WTC11 (cell line): ENCODE results near the gene CORO2B. TPM values are rescaled to one million over a fixed set of nuclear protein-coding genes. Genes with fewer than 3 reads are reported as not detected.

Experiments
- ATAC-seq: fragments of 200-7000 bp; cut with Tn5 transposase; 2 replicates; pipeline ENCODE4 v1.10.0; 2021; ENCODE audit warnings: mild to moderate bottlenecking, moderate library complexity
- CTCF ChIA-PET: fragments of 300-600 bp; sonication (Branson Sonifier 250); formaldehyde crosslinking; loops from one replicate; lab custom pipeline; 2021; ENCODE audit warnings: antibody characterized with exemption; lab: Charles Lee
- POLR2A ChIA-PET: fragments of 350-600 bp; sonication (Branson Sonifier 250); formaldehyde crosslinking; loops from one replicate; lab custom pipeline; 2021; ENCODE audit warnings: antibody characterized with exemption; lab: Charles Lee
- DNase-seq: peaks from one replicate; pipeline ENCODE4 v3.0.0; 2021; ENCODE audit warnings: low spot score
- H3K27ac Mint-ChIP-seq: 2 replicates; pipeline ENCODE4 v1.8.0; 2021; ENCODE audit warnings: mixed read lengths
- H3K27me3 Mint-ChIP-seq: 2 replicates; pipeline ENCODE4 v1.8.0; 2021; ENCODE audit warnings: low read depth, mild to moderate bottlenecking, moderate library complexity, mixed read lengths
- H3K36me3 Mint-ChIP-seq: 2 replicates; pipeline ENCODE4 v1.8.0; 2021; ENCODE audit warnings: mixed read lengths
- H3K4me1 Mint-ChIP-seq: 2 replicates; pipeline ENCODE4 v1.8.0; 2022; ENCODE audit warnings: mixed read lengths
- H3K4me3 Mint-ChIP-seq: 2 replicates; pipeline ENCODE4 v1.8.0; 2021; ENCODE audit warnings: mild to moderate bottlenecking, moderate library complexity, mixed read lengths
- H3K9me3 Mint-ChIP-seq: 2 replicates; pipeline ENCODE4 v1.8.0; 2021; ENCODE audit warnings: mixed read lengths
- CREB1 ChIP-seq: sonication (generic); formaldehyde crosslinking; IDR thresholded peaks from 2 replicates; pipeline ENCODE4 v1.8.0; 2023; ENCODE audit warnings: mild to moderate bottlenecking, missing genetic modification reagents
- ESRRA ChIP-seq: sonication (generic); formaldehyde crosslinking; IDR thresholded peaks from 2 replicates; pipeline ENCODE4 v1.8.1; 2022; ENCODE audit warnings: mild to moderate bottlenecking, missing genetic modification reagents, borderline replicate concordance
- FOXJ3 ChIP-seq: sonication (generic); formaldehyde crosslinking; IDR thresholded peaks from 2 replicates; pipeline ENCODE4 v1.9.0; 2021; ENCODE audit warnings: missing genetic modification reagents, mild to moderate bottlenecking, borderline replicate concordance
- GABPB1 ChIP-seq: sonication (generic); formaldehyde crosslinking; IDR thresholded peaks from 2 replicates; pipeline ENCODE4 v1.8.1; 2023; ENCODE audit warnings: mild to moderate bottlenecking, missing genetic modification reagents
- GRHL2 ChIP-seq: fragments of 250-450 bp; sonication (Bioruptor Pico); IDR thresholded peaks from 2 replicates; pipeline ENCODE4 v1.8.0; 2022; ENCODE audit warnings: mild to moderate bottlenecking, moderate library complexity; ENCODE audit not compliant: insufficient replicate concordance, severe bottlenecking
- HMGA2 ChIP-seq: fragments of 250-450 bp; sonication (Bioruptor Pico); IDR thresholded peaks from 2 replicates; pipeline ENCODE4 v1.4.0; 2021; ENCODE audit warnings: mild to moderate bottlenecking, moderate library complexity
- MXD4 ChIP-seq: fragments of 250-450 bp; sonication (Bioruptor Pico); IDR thresholded peaks from 2 replicates; pipeline ENCODE4 v1.8.0; 2021; ENCODE audit warnings: mild to moderate bottlenecking, moderate library complexity, borderline replicate concordance
- NFE2L1 ChIP-seq: sonication (generic); formaldehyde crosslinking; IDR thresholded peaks from 2 replicates; pipeline ENCODE4 v1.8.1; 2023; ENCODE audit warnings: missing genetic modification reagents
- NFYB ChIP-seq: sonication (generic); formaldehyde crosslinking; conservative IDR thresholded peaks from 2 replicates; pipeline ENCODE4 v1.8.0; 2022; ENCODE audit warnings: low read depth, missing genetic modification reagents
- RORB ChIP-seq: fragments of 250-450 bp; sonication (Bioruptor Pico); IDR thresholded peaks from 2 replicates; pipeline ENCODE4 v1.9.0; 2021; ENCODE audit warnings: mild to moderate bottlenecking
- SMAD3 ChIP-seq: sonication (generic); formaldehyde crosslinking; IDR thresholded peaks from 2 replicates; pipeline ENCODE4 v1.8.0; 2022; ENCODE audit warnings: missing genetic modification reagents, mild to moderate bottlenecking, borderline replicate concordance
- SP1 ChIP-seq: sonication (generic); formaldehyde crosslinking; conservative IDR thresholded peaks from 2 replicates; pipeline ENCODE4 v1.8.1; 2022; ENCODE audit warnings: missing genetic modification reagents
- ZNF232 ChIP-seq: sonication (generic); formaldehyde crosslinking; IDR thresholded peaks from 2 replicates; pipeline ENCODE4 v1.8.0; 2022; ENCODE audit warnings: mild to moderate bottlenecking, missing genetic modification reagents
- ZNF317 ChIP-seq: sonication (generic); formaldehyde crosslinking; IDR thresholded peaks from 2 replicates; pipeline ENCODE4 v1.8.1; 2023; ENCODE audit warnings: low read depth, mild to moderate bottlenecking, moderate library complexity, missing genetic modification reagents, borderline replicate concordance
- ZNF396 ChIP-seq: fragments of 250-450 bp; sonication (Bioruptor Pico); IDR thresholded peaks from 2 replicates; pipeline ENCODE4 v1.8.0; 2021; ENCODE audit warnings: mild to moderate bottlenecking, moderate library complexity, borderline replicate concordance
- total RNA-seq: library from RNA; stranded (reverse); gene quantifications from 3 replicates; pipeline ENCODE4 v1.2.3, GENCODE V29; 2021
- TF ChIP-seq, protein P1 (sequence below): sonication (generic); formaldehyde crosslinking; IDR thresholded peaks from 2 replicates; pipeline ENCODE4 v1.8.0; 2023; ENCODE audit warnings: missing genetic modification reagents
- TF ChIP-seq, protein P2 (sequence below): sonication (generic); formaldehyde crosslinking; IDR thresholded peaks from 2 replicates; pipeline ENCODE4 v1.8.1; 2023; ENCODE audit warnings: mild to moderate bottlenecking, missing genetic modification reagents, borderline replicate concordance
- TF ChIP-seq, protein P3 (sequence below): sonication (generic); formaldehyde crosslinking; conservative IDR thresholded peaks from 2 replicates; pipeline ENCODE4 v1.8.1; 2023; ENCODE audit warnings: mild to moderate bottlenecking, low read depth, missing genetic modification reagents, moderate library complexity
- TF ChIP-seq, protein P4 (sequence below): sonication (generic); formaldehyde crosslinking; IDR thresholded peaks from 2 replicates; pipeline ENCODE4 v1.8.1; 2023; ENCODE audit warnings: mild to moderate bottlenecking, missing genetic modification reagents, moderate library complexity

Gene CORO2B
- total RNA-seq, 1 experiment from 2014 or later = 4.9 TPM

DNA sequence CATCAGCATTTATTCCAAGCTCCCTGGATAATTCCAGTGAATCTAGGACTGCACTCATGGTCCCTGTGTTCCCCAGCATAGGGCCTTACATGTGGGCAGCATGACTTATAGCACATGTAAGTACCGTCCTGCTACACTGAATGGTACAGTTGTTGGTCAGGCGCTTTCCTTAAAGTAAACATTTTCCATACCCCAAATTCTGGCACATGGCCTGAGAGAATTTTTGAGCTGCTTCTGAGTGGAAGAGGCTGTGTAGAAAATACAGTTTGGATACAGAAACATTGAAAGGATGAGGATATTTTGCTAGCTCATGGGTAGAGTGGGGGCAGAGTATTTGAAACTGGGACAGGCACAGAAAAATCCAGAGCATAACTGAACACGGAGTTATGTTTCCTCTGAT, 27.6 kb downstream of the CORO2B start:
- POLR2A ChIA-PET = no interaction called here
- Mint-ChIP-seq H3K4me3 (no peak overlapping the region), H3K9me3 (peaks cover 10% of the 10 kb centered on the region; the same call in 1 of the 2 replicates), H3K27ac (no peak overlapping the region), H3K36me3 (no peaks in the 10 kb centered on the region), H3K4me1 (peaks cover 35% of the 10 kb centered on the region), H3K27me3 (peaks cover 8% of the 10 kb centered on the region; the same call in 1 of the 2 replicates)
- TF ChIP-seq, protein P1, sequence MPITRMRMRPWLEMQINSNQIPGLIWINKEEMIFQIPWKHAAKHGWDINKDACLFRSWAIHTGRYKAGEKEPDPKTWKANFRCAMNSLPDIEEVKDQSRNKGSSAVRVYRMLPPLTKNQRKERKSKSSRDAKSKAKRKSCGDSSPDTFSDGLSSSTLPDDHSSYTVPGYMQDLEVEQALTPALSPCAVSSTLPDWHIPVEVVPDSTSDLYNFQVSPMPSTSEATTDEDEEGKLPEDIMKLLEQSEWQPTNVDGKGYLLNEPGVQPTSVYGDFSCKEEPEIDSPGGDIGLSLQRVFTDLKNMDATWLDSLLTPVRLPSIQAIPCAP (CRISPR knock-in tag) = no peak
- TF ChIP-seq ZNF396 (CRISPR knock-in tag) (no peak), SP1 (CRISPR knock-in tag) (no peak), NFE2L1 (CRISPR knock-in tag) (no peak), MXD4 (no peak), FOXJ3 (CRISPR knock-in tag) (no peak), CREB1 (no peak), RORB (no peak)
- CTCF ChIA-PET = interaction anchor here (2.3 to 3.4 kb wide), 2 partner anchors 45 to 67 kb away, joined by 11 read pairs; no protein-coding TSS in a partner anchor
- ATAC-seq (no peak), DNase-seq (no peak)

DNA sequence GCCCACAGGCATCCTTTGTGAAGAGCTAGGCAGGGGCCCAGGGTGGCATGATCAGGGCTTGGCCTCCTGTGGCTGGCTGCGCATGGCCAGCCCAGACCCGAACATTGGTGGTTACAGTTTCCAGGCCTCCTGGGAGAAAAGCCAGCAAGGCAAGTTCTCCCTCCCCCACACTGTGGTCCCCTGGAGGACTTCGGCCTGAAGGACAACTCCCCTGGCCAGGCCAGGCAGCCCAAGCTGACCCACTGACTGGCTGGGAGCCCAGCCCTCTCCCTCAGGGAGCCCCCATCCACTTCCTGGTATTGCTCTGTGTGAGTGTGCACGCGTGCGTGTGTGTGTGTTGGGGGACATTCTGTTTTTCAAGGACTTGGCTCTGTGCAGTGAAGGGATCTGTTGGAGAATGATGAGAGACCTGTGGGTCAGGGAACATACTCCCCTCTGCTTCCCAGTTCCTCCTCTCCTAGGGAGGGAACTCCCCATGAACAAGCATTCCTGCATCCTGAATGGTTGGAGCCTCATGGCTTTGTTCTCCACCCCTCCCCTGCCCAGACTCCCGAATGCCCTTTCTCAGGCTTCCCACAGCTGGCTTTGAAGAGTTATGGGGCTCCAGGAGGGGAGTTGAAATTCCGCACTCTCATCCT, 29.5 kb downstream of the CORO2B start:
- Mint-ChIP-seq H3K27ac (no peak overlapping the region), H3K9me3 (peaks cover 10% of the 10 kb centered on the region; the same call in 1 of the 2 replicates), H3K4me1 (peaks cover 36% of the 10 kb centered on the region), H3K36me3 (no peaks in the 10 kb centered on the region), H3K4me3 (no peak overlapping the region), H3K27me3 (peaks cover 2% of the 10 kb centered on the region; the same call in 1 of the 2 replicates)
- ChIA-PET POLR2A (no interaction called here), CTCF (interaction anchor here (0.6 to 3.4 kb wide), 3 partner anchors 9 to 65 kb away, joined by 5 to 11 read pairs (median 11); no protein-coding TSS in a partner anchor)
- DNase-seq (no peak), ATAC-seq (peak; percentile 80)
- 0 out of 2 replicates have a peak, but pooled peaks have one; percentile 22 for TF ChIP-seq ZNF232 (CRISPR knock-in tag)
- TF ChIP-seq GRHL2 (CRISPR knock-in tag) = no peak
- TF ChIP-seq GABPB1 (CRISPR knock-in tag) = no peak
- TF ChIP-seq SMAD3 (CRISPR knock-in tag) = 0 out of 2 replicates have a peak, but pooled peaks have one; percentile 25
- TF ChIP-seq, protein P2, sequence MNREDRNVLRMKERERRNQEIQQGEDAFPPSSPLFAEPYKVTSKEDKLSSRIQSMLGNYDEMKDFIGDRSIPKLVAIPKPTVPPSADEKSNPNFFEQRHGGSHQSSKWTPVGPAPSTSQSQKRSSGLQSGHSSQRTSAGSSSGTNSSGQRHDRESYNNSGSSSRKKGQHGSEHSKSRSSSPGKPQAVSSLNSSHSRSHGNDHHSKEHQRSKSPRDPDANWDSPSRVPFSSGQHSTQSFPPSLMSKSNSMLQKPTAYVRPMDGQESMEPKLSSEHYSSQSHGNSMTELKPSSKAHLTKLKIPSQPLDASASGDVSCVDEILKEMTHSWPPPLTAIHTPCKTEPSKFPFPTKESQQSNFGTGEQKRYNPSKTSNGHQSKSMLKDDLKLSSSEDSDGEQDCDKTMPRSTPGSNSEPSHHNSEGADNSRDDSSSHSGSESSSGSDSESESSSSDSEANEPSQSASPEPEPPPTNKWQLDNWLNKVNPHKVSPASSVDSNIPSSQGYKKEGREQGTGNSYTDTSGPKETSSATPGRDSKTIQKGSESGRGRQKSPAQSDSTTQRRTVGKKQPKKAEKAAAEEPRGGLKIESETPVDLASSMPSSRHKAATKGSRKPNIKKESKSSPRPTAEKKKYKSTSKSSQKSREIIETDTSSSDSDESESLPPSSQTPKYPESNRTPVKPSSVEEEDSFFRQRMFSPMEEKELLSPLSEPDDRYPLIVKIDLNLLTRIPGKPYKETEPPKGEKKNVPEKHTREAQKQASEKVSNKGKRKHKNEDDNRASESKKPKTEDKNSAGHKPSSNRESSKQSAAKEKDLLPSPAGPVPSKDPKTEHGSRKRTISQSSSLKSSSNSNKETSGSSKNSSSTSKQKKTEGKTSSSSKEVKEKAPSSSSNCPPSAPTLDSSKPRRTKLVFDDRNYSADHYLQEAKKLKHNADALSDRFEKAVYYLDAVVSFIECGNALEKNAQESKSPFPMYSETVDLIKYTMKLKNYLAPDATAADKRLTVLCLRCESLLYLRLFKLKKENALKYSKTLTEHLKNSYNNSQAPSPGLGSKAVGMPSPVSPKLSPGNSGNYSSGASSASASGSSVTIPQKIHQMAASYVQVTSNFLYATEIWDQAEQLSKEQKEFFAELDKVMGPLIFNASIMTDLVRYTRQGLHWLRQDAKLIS (CRISPR knock-in tag) = no peak

DNA sequence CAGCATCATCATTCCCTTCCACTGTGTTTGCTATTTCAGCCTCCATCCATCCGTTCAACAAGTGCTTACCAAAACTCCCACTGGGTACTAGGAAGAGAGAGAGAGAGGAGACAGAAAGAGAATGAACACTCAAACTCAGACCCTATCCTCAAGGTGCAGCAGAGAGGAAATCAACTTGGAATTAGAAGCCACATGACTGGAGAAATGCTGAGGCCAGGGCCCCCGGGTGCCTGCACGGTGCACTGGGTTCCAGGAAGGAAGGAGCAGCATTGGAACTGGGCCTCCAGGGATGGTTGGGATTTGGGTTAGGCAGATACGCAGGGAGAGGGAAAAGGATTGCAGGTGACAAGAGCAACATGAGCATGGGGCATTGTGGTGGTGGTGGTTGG, 30.0 kb downstream of the CORO2B start:
- no peaks in the 10 kb centered on the region for H3K36me3 Mint-ChIP-seq
- H3K9me3 Mint-ChIP-seq = peaks cover 10% of the 10 kb centered on the region; the same call in 1 of the 2 replicates
- ChIA-PET CTCF (interaction anchor here (1.6 to 3.4 kb wide), 3 partner anchors 42 to 65 kb away, joined by 5 to 11 read pairs (median 5); no protein-coding TSS in a partner anchor), POLR2A (no interaction called here)
- peaks cover 38% of the 10 kb centered on the region for H3K4me1 Mint-ChIP-seq
- no peak overlapping the region for H3K27ac Mint-ChIP-seq
- no peak for TF ChIP-seq ESRRA
- TF ChIP-seq, protein P3, sequence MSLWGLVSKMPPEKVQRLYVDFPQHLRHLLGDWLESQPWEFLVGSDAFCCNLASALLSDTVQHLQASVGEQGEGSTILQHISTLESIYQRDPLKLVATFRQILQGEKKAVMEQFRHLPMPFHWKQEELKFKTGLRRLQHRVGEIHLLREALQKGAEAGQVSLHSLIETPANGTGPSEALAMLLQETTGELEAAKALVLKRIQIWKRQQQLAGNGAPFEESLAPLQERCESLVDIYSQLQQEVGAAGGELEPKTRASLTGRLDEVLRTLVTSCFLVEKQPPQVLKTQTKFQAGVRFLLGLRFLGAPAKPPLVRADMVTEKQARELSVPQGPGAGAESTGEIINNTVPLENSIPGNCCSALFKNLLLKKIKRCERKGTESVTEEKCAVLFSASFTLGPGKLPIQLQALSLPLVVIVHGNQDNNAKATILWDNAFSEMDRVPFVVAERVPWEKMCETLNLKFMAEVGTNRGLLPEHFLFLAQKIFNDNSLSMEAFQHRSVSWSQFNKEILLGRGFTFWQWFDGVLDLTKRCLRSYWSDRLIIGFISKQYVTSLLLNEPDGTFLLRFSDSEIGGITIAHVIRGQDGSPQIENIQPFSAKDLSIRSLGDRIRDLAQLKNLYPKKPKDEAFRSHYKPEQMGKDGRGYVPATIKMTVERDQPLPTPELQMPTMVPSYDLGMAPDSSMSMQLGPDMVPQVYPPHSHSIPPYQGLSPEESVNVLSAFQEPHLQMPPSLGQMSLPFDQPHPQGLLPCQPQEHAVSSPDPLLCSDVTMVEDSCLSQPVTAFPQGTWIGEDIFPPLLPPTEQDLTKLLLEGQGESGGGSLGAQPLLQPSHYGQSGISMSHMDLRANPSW = no peak
- TF ChIP-seq, protein P4, sequence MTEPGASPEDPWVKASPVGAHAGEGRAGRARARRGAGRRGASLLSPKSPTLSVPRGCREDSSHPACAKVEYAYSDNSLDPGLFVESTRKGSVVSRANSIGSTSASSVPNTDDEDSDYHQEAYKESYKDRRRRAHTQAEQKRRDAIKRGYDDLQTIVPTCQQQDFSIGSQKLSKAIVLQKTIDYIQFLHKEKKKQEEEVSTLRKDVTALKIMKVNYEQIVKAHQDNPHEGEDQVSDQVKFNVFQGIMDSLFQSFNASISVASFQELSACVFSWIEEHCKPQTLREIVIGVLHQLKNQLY (CRISPR knock-in tag) = no peak
- no peak for TF ChIP-seq ZNF317 (CRISPR knock-in tag)
- TF ChIP-seq HMGA2 (CRISPR knock-in tag) = no peak
- TF ChIP-seq NFYB (CRISPR knock-in tag) = no peak
- TF ChIP-seq, protein P1 (CRISPR knock-in tag) = no peak
- H3K4me3 Mint-ChIP-seq = no peak overlapping the region
- no peaks in the 10 kb centered on the region for H3K27me3 Mint-ChIP-seq
- DNase-seq (no peak), ATAC-seq (no peak)
